GM18909 (cell line): Measurements from ENCODE around the gene CD58.
"Not testable (repeated sequence)": the region's sequence is repeated elsewhere in the genome, so short reads cannot be mapped to it uniquely, and the experiment has no call there.

Experiments used
- ATAC-seq: cut with Tn5 transposase; IDR thresholded peaks from one replicate; pipeline ENCODE4 v1.9.1; 2021; ENCODE audit warnings: mild to moderate bottlenecking; ENCODE audit not compliant: unreplicated experiment, poor library complexity

The CD58 gene

DNA sequence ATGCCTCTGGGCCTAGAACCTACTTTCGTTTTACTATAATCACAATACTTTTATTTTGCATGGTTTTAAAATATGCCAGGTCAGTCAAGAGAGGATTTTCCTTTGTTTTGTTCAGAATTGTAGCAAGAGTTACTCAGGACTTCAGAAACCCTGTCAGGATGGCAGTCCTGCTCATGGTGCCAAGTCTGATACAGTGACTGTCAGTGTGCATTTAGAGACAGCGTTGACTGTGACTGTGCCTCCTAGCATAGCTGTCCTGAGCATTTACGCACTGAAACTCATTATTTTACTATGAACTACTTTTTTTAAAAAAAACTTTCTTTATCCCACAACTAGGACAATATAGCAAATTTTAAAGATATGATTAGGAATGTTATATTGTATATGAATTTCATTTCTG is 23.2 kb upstream of the CD58 start:
- not testable (repeated sequence) for ATAC-seq

DNA sequence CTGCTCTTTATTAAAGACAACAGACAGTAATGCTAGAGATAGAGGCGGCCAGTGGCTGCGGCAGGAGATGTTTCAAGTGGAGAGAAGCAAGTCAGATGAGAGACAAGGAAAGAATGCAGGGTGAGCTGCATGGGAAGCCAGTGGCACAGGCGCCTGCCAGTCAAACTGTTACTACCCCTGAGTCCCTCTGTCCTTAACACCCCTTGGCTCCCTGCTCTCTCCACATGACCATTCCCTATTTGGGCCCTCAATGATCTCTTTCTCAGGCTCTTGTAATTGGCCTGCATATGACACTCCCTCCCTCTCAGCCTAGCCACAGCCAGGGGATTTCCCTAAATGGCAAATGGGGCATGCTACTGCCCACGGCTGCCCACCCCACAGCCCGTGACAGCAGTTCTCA is 22.6 kb upstream of the CD58 start:
- not testable (repeated sequence) for ATAC-seq

DNA sequence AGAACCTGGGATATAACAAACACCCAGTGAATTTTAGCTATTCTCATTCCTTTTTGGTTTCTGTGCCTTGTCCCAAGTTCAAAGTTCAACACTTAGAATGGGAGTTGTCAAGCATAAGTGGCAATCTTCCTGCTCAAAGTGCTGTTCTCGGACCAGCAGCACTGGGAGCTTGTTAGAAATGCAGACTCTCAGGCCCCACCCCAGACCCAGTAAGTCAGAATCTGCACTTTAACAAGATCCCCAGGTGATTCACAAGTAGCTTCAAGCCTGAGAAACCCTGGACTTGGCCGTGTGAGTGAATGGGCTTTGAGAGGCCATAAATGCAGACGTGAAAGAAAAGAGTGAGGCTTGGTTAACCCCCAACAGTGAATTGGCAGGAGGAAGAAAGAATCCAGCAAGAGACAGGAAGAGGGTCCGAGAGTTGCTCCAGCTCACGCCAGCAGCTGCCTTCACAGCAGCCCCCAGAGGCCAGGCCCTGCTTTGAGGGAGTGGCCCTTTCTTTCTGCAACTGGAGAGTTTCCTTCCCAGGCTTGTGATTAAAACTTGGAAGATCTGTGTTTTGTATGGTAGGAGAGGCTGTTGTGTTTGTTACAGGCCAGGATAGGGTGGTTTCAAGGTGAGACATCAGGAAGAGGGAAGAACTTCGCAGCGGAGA is 21.3 kb upstream of the CD58 start:
- ATAC-seq = not testable (repeated sequence)

DNA sequence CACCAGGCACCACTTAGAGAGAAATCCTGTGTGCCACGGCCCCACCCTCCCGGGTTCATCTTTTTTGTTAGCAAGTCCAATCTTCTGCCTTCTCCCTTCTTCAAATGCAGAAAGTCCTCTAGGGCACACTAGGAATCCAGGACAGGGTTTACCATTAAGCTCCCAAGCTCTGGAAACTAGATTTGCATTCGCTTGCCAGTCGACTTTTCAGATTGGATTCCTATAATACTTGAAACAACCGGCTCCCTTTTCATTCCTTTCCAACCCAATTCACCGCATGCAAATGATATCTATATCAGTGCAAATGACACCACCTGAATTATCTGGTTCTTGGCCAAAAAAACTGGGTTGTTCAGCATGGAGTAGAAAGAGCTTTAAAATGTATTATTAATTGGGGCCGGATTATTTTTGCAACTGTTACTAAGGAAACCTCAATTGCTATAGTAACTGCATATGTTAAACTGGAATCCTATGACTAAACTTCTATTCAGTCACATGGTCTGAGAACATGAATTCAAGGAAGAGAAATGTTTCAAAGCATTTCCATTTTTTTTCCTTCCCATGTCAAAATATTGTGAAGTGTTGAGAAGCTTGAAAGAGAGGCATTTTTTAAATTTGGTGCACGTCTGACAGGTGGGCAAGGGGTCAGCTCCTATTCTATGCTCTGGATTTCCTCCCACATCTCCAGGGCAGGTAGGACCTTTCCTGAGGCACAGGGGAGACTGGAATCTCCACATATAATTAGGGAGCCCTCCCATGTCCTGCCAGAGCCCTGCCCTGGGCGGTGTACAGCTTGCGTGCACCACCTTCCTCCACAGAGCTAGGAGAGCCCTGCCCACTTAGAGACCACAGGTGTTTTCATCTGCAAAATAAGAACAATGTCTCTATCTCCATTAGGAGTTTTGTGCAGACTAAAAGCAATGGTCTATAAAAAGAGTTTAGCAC is 20.5 kb upstream of the CD58 start:
- not testable (repeated sequence) for ATAC-seq

DNA sequence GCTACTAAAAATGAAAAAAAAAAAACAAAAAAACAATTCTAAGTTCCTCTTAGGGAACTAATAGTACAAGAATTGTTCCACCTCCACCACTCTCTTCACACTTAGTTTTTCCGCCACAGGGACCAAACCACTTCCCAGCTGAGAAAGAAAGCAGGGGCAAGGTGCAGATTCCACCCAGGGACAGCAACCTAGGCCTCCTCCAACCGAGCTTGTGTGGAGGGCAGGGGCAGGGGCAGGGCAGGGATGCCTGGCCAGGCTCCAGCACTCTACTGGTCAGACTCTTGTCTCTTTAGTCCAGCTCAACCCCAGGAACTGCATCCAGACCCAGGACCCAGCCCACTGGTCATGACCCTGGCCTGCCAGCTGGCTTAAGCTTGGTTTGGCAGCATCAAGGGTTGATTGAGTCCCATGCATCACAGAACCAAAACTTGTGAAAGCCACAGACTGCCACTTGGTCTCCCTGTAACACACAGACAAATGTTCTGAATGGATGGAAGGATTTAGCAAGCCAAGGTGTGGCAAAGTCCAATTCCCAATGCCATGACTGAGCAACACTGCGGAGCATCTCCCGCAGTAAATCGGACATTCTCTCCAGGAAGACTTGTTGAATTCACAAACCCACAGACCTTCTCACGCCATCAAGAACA is 19.7 kb upstream of the CD58 start:
- ATAC-seq = not testable (repeated sequence)

DNA sequence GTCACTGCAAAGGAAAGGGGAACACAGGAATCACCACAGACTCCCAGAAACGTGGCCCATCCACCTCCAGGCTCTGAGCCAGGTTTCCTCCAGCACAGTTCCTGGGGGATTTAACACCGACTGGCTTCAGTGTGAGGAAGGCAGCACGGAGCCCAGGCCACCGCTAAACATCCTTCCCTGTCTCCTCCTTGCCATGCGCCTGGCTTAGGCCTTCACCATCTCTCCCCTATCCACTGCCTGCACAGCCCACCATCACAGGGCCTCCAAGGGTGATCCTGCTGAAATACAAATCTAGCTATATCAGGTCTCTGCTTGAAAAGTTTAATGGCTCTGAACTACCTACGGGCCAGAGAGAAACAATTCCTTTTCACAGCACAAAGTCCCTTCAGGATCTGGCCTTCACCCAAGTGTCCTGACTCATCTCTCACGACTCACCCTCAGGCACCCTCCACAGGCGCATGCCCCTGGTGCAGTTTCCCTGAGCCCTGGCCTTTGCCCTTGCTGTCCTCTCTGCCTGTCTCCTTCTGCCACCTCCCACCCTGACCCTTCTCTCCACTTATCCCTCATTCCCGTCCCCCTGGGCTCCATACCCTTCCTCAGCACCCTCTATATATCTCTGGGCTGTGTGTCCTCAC is 18.4 kb upstream of the CD58 start:
- not testable (repeated sequence) for ATAC-seq

DNA sequence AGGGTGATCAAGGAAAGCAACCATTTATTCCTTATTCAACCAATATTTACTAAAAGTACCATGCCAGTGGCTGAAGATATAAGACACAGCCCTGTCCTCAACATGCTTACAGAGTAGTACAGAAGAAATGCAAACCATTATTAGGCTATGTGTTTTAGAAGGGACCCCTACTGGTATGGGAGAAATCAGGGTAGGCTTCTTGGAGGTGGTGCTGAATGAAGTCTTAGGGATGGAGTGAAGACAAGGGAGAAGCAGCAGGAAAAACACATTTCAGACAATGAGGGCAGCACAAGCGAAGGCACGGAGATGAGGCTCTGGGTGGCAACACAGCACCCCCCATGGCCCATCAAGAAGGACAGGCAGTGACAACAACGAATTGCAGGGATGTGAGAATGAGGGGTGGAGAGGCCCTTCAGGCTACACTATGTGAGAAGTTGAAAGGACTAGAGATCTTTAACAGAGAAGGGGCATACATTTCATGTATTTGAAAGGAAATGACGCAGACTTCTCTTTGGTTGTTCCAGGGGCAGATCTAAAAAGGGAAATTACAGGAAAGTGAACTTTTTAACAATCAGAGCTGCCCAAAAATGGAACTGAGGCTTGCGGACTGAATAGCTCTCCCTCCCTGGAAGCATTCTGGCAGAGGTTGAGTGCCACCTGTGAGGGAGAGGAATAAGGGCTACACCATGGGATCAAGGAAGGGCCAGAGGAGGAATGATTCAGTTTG is 16.8 kb upstream of the CD58 start:
- no peak for ATAC-seq

DNA sequence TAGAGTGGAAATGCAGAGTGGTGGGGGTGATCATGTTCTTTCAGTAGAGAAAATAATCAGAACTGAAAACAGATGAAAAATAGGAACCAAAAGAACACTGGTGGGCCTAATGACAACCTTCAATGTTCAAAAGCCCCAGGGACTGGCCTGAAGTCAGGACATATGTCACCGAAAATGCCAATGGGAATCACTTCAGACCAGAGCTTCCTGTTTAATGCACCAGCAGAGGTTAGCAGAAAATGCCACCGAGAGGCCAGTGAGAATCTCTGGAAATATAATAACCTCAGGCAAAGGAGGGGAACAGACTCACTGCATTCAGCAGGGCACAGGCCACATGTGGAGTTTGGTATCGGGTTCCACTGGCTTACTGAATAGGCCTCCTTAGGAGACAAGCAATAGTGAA is 15.9 kb upstream of the CD58 start:
- ATAC-seq = peak; percentile 71

DNA sequence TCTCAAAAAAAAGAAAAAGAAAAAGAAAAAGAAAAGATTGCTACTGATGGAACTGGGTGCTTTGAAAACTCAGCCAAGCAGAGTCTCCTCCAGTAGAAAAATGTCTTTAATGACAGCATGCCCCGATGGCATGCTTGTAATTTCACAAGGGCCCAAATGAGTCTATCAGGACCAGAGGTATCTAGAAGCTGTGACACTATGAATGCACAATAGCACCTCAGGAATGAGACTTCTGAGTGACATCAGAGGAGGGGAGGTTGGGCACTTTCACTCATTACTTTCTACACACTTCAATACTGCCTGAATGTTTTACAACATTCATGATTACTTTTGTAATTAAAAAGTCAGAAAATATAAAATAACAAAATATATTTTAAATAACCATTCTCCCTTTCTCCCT is 15.1 kb upstream of the CD58 start:
- no peak for ATAC-seq

DNA sequence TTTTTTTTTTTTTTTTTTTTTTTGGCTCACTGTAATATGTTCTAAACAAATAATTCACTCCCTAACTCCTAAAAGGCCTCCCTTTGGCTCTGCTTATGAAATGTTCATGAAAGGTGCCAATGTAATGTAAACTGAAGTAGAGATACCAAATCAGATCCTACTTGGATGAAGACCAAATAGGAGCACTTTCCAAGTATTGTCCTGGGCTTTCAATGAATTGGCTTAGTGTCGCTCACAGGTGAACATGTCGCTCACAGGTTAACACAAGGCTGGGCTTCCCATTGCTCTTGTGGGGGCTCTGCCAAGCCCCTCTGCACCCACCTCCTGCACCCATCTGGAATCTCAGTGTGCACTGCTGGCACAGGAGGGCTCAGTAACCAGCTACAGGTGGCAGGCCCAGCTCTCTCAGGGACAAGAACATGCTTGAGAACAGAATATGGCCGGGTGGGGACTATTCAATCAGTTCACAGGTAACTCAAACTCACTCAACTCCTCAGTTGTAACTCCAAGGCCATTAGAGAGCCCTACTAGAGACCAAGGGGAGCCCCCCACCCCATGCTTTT is 10.6 kb upstream of the CD58 start:
- no peak for ATAC-seq

DNA sequence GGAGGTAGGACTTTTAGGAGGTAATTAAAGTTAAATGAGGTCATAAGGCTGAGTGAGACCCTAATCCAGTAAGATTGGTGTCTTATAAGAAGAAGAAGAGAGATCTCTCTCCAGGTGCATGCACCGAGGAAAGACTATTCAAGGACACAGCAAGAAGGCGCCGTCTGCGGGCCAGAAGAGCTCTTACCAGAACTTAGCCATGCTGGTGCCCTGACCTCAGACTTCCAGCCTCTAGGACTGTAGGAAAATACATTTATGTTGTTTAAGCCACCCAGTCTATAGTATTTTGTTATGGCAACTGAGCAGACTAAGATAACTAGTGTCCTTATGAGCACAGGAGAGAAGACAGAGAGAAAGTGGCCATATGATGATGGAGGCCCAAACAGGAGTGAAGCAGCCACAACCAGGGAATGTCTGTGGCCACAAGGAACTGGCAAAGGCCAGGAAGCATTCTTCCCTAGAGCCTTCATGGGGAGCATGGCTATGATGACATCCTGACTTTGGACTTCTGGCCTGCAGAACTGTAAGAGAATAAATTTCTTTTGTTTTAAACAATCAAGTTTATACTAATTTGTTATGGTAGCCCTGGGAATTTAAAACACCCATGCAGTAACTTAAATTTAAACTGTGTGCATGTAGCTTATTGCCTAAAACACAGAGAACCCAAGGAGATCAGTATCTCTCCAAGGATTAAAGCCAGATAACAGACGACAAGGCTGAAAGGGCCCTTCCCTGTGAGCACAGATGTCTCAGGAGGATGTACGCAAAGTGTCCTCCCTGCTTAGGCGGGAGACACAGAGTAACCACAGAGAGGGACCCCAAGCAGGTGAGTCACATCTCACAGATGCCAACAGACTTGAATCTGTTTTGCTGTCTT is 9.9 kb upstream of the CD58 start:
- ATAC-seq = no peak

DNA sequence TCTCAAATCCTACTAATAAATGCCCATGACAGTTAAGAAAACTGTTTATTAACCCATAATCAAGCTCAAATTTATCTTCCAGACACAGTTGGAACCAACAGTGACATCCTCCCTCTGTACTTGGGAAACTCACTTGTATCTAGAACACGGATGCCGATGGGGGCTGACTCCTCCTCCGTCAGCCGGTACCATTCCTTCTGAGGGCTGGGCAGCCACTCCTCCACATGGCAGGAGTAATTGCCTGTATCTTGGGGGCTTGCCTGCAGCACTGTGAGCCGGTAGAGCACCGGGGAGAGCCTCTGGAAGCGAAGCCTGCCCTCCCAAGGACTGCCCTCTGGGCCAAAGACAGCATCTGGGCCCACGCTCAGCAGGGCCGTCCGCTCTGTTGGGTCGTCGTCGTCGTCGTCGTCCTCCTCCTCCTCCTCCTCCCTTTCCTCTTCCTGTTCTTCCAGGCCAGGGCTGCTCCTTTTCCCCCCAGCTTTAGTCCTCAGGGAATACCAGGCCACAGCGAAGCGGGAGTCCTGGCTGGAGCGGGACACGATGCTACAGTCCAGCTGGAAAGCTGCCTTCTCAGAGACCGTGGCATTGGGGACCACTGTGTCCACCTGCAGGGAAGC is 8.5 kb upstream of the CD58 start:
- ATAC-seq = no peak

DNA sequence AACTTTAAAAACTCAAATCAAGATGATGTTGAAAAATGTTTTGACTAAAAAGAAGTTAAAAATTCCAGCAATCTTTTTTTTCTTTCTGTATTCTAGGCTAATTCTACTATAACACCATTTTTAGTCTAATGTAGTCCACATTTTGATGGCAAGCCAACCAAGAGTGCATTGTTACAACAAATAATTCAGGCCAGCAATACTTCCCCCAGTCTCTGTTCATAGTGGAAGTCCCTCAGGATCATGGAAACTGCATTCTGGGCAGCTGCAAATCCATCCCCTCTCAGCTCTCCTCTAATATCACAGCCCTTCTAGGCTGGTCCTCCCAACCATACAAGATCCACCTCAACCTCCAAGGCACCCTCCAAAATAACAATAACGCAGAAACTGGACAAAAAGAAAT is 7.8 kb upstream of the CD58 start:
- no peak for ATAC-seq

DNA sequence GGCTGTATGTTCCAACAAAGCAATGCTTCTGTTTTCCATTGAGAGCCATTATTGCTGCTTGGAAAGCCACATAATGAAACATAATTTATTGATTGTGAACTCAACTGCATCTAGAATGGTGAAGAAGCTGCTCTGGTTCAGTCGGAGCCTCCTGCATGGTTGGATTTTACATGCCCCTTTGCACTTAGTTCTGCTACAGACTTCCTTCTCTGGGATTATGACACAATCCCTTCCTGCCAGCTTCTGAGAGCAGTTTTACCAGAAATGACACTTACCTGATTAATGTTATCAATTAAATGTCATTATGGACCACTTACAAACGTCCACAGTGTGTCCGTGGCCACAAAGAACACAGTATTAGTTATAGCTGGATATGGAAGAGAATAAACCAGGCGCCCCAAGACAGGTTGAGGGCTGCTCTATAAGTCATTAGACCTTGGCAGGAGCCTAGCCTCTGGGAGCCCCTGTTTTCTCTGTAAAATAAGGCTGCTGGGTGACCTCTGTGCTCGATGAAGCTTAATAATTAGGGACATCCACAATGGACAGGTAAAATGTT is 7.0 kb upstream of the CD58 start:
- ATAC-seq = no peak

DNA sequence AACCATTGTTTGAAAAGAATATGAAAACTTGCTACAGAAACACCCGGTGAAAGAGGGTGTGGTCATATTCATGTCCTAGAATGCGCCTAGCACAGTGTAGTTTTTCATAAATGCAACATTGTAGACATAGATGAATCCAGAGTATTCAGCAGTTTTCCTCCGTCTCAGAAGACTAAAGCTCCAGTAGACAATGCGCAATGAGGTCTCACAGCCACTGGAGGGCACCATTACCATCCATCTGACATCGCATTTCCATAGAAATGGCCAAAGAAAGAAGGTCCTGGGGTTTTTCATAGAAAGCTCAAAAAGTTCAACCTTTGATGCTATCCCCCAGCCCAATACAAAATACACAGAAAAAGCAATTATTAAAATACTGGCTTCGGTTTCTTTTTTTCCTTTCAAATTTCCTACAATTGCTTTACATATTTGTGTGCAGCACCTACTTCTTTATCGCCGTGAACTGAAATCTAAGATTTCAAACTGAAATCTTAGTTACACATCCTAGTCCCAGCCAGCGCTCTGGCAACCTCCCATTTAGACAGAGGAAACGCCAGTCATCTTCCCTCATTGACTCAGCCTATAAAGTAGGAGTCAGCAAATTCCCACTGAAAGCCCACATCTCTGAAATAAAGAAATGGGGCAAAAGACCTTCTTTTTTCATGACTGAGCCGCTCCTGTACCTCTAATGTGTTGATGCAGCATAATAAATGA is 3.9 kb upstream of the CD58 start:
- no peak for ATAC-seq

DNA sequence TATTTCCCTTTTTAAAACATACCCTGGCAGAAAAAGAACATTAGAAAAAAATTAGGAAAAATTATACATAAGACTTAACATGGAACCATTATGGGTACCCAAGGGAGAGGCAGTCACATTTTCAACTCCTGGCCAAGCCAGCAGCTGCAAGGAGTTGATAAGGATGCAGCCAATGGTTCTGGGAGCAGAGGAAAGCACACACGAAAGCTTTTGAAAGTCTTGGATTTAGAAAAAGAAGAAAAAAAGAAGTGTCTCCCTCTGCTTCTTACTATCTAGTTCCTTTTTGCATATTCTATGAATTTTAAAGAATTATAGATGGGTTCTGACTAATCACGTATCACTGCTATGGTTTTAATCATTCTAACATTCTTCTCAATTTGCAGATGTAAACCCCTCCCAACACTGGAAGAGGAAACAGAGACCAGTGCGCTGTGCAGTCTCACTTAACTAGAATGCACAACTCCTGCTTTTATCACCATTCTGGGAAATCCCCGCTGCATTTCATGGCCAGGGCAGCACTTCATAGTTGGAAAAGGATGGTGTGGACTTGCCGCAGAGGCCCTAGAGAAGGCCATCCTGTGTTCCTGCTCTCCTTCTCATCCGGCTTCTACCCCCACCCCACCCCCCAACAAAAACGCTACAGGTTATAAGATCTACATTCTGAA is 2.7 kb upstream of the CD58 start:
- ATAC-seq = no peak
